Fibroblast of the aortic adventitia (primary cell): Measurements from ENCODE around the gene TROAP. TPM values are rescaled to one million over a fixed set of nuclear protein-coding genes. Genes with fewer than 3 reads are reported as not detected.
A peak's percentile ranks its signal among the peaks of the same experiment; 100 is the strongest.
"Not testable (repeated sequence)": the region's sequence is repeated elsewhere in the genome, so short reads cannot be mapped to it uniquely, and the experiment has no call there.

ENCODE experiments used
- DNase-seq: peaks from one replicate; pipeline ENCODE4 v3.0.0-alpha.2; 2010; ENCODE audit warnings: low read depth
- H3K4me3 ChIP-seq: 2 replicates; pipeline ENCODE4 v1.5.1; 2011; ENCODE audit warnings: low read depth, mild to moderate bottlenecking, control low read depth, low read length, moderate library complexity
- total RNA-seq: library from RNA; depleted of rRNA; stranded (reverse); fragments of >200 nt; gene quantifications from 2 replicates; pipeline ENCODE4 v1.2.3, GENCODE V29; 2012; ENCODE audit warnings: low replicate concordance
- TF ChIP-seq, protein P1 (sequence below): IDR thresholded peaks from 2 replicates; pipeline ENCODE4 v1.5.1; 2011; ENCODE audit warnings: mild to moderate bottlenecking, low read length, control low read depth, inconsistent platforms; ENCODE audit not compliant: insufficient read depth

Gene TROAP
- total RNA-seq, 1 donor = 11.3 TPM

DNA sequence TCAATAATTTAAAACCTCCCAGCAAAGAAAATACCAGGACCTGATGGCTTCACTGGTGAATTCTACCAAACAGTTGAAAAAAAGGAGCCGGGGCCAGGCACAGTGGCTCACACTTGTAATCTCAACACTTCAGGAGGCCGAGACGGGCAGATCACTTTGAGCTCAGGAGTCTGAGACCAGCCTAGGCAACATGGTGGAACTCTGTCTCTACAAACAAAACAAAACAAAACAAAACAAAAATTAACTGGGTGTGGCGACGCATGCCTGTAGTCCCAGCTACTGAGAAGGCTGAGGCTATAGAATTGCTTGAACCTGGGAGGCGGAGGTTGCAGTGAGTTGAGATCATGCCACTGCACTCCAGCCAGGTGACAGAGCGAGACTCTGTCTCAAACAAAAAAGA, 13.7 kb upstream of the TROAP start:
- H3K4me3 ChIP-seq = no peak overlapping the region
- no peak for DNase-seq
- TF ChIP-seq, protein P1, sequence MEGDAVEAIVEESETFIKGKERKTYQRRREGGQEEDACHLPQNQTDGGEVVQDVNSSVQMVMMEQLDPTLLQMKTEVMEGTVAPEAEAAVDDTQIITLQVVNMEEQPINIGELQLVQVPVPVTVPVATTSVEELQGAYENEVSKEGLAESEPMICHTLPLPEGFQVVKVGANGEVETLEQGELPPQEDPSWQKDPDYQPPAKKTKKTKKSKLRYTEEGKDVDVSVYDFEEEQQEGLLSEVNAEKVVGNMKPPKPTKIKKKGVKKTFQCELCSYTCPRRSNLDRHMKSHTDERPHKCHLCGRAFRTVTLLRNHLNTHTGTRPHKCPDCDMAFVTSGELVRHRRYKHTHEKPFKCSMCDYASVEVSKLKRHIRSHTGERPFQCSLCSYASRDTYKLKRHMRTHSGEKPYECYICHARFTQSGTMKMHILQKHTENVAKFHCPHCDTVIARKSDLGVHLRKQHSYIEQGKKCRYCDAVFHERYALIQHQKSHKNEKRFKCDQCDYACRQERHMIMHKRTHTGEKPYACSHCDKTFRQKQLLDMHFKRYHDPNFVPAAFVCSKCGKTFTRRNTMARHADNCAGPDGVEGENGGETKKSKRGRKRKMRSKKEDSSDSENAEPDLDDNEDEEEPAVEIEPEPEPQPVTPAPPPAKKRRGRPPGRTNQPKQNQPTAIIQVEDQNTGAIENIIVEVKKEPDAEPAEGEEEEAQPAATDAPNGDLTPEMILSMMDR = no peak

DNA sequence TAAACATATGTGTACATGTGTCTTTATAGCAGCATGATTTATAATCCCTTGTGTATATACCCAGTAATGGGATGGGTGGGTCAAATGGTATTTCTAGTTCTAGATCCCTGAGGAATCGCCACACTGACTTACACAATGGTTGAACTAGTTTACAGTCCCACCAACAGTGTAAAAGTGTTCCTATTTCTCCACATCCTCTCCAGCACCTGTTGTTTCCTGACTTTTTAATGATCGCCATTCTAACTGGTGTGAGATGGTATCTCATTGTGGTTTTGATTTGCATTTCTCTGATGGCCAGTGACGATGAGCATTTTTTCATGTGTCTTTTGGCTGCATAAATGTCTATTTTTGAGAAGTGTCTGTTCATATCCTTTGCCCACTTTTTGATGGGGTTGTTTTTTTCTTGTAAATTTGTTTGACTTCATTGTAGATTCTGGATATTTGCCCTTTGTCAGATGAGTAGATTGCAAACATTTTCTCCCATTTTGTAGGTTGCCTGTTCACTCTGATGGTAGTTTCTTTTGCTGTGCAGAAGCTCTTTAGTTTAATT, 12.5 kb upstream of the TROAP start:
- DNase-seq, H3K4me3 ChIP-seq: not testable (repeated sequence)

DNA sequence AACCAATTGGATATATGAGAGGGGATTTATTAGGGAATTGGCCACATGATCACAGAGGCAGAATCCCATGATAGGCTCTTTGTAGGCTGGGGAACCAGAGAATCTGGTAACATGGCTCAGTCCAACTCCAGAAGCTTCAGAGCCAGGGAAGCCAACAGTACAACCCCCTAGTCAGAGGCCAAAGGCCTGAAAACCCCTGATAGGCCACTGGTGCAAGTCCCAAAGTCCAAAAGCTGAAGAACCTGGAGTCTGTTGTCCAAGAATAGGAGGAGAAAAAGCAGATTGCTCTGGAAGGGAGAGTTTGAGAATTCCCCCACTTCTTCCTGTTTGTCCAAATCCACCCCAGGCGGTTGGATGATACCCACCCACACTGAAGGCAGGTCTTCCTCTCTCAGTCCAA, 8.2 kb upstream of the TROAP start:
- TF ChIP-seq, protein P1 = no peak

DNA sequence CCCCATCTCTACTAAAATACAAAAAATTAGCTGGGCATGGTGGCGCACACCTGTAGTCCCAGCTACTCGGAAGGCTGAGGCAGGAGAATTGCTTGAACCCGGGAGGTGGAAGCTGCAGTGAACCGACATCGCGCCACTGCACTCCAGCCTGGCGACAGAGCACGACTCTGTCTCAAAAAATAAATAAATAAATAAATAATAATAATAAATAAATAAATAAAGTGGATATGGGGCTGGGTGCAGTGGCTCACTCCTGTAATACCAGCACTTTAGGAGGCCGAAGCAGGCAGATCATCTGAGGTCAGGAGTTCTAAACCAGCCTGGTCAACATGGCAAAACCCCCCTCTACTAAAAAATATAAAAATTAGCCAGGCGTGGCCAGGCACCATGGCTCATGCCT, 5.9 kb upstream of the TROAP start:
- DNase-seq, H3K4me3 ChIP-seq: not testable (repeated sequence)

More for the DNA sequence above, 8.2 kb upstream of the TROAP start:
- no peak for DNase-seq
- H3K4me3 ChIP-seq = no peak overlapping the region

DNA sequence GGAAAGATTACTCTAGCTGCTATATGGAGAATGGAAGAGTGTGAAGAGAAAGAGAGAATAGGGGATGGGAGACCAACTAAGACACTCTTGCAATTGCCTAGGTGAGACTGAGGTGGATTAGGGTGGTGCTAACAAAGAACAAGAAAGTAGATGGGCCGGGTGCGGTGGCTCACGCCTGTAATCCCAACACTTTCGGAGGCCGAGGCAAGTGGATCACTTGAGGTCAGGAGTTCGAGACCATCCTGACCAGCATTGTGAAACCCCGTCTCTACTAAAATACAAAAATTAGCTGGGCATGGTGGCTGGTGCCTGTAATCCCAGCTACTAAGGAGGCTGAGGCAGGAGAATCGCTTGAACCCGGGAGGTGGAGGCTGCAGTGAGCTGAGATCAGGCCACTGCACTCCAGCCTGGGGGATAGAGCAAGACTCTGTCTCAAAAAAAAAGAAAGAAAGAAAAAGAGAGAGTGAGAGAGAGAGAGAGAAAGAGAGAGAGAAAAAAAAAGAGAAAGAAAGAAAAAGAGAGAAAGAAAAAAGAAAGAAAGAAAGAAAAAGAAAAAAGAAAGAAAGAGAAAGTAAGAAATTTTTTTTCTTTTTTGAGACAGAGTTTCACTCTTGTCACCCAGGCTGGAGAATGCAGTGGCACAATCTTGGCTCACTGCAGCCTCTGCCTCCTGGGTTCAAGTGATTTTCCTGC, 2.5 kb upstream of the TROAP start:
- not testable (repeated sequence) for DNase-seq, H3K4me3 ChIP-seq

DNA sequence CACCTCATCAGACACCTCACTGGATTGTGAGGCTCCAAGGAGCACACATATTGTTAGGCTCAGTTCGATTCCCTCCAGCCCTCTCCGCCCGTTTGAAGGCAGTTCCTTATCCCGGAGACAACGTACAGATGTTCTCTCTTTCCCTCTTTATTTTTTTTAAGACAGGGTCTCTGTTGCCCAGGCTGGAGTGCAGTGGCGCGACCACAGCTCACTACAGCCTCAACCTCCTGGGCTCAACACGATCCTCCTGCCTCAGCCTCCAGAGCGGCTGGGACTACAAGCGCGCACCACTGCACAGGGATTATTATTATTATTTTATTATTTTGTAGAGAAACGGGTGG, 718 bp upstream of the TROAP start:
- H3K4me3 ChIP-seq = peak overlapping the region; percentile 82
- TF ChIP-seq, protein P1 = no peak
- no peak for DNase-seq

DNA sequence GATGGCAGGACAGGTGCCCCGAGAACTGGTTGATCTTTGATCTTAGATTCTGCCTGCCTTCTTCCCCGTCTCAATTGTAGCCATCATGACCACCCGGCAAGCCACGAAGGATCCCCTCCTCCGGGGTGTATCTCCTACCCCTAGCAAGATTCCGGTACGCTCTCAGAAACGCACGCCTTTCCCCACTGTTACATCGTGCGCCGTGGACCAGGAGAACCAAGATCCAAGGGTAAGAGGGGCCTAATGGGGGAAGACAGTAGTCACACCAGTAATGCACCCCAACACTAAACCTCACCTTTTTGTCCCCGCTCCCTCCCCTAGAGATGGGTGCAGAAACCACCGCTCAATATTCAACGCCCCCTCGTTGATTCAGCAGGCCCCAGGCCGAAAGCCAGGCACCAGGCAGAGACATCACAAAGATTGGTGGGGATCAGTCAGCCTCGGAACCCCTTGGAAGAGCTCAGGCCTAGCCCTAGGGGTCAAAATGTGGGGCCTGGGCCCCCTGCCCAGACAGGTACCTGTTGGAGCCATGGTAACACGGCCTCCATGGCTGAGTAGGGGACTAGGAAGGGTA, 556 bp downstream of the TROAP start:
- H3K4me3 ChIP-seq = peak overlapping the region; percentile 85
- DNase-seq = no peak
- TF ChIP-seq, protein P1 = no peak

DNA sequence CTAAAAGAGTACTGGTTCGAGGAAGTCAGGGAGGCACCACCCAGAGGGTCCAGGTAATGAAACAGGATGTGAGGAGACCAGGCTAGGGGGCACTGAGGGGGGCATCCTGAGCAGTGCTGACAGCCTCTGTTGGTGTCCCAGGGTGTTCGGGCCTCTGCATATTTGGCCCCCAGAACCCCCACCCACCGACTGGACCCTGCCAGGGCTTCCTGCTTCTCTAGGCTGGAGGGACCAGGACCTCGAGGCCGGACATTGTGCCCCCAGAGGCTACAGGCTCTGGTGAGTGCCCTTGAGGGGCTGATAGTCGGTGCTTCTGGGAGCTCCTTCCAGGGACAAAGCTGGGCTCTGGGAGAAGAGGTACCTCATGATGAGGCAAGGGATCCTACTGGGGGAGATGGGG, 2.6 kb downstream of the TROAP start:
- DNase-seq = no peak
- TF ChIP-seq, protein P1 = no peak
- H3K4me3 ChIP-seq = no peak overlapping the region
